ENCODE results near the gene LARGE1.

Gene LARGE1

GRCh38 chr22:33851821-33852384, 68.4 kb downstream of the LARGE1 start:
- no peak for DNase-seq

GRCh38 chr22:33851240-33851639, 69.0 kb downstream of the LARGE1 start:
- DNase-seq = no peak

- DNase-seq = no peak
Observed at GRCh38 chr22:33850724-33851123, 69.6 kb downstream of the LARGE1 start.

GRCh38 chr22:33850193-33850592, 70.1 kb downstream of the LARGE1 start:
- no peak for DNase-seq

- no peak for DNase-seq
Observed at GRCh38 chr22:33848251-33848650, 72.0 kb downstream of the LARGE1 start.

- DNase-seq = no peak
Observed at GRCh38 chr22:33844273-33844672, 76.0 kb downstream of the LARGE1 start.

GRCh38 chr22:33842421-33843094, 77.7 kb downstream of the LARGE1 start:
- DNase-seq = no peak

- DNase-seq = no peak
Observed at GRCh38 chr22:33842006-33842354, 78.3 kb downstream of the LARGE1 start.

GRCh38 chr22:33841281-33842005, 78.8 kb downstream of the LARGE1 start:
- DNase-seq = no peak

- no peak for DNase-seq
Observed at GRCh38 chr22:33838644-33839043, 81.6 kb downstream of the LARGE1 start.

GRCh38 chr22:33837826-33838225, 82.5 kb downstream of the LARGE1 start:
- DNase-seq = no peak

GRCh38 chr22:33835265-33835664, 85.0 kb downstream of the LARGE1 start:
- no peak for DNase-seq

- no peak for DNase-seq
Observed at GRCh38 chr22:33832558-33833151, 87.6 kb downstream of the LARGE1 start.

GRCh38 chr22:33831651-33832050, 88.6 kb downstream of the LARGE1 start:
- DNase-seq = no peak

- no peak for DNase-seq
Observed at GRCh38 chr22:33831207-33831606, 89.1 kb downstream of the LARGE1 start.

GRCh38 chr22:33829546-33830280, 90.6 kb downstream of the LARGE1 start:
- no peak for DNase-seq

- no peak for DNase-seq
Observed at GRCh38 chr22:33828302-33828701, 92.0 kb downstream of the LARGE1 start.

- no peak for DNase-seq
Observed at GRCh38 chr22:33825761-33826160, 94.5 kb downstream of the LARGE1 start.

GRCh38 chr22:33823552-33823951, 96.7 kb downstream of the LARGE1 start:
- no peak for DNase-seq

GRCh38 chr22:33821290-33821689, 99.0 kb downstream of the LARGE1 start:
- no peak for DNase-seq

GRCh38 chr22:33819743-33820142, 100.5 kb downstream of the LARGE1 start:
- DNase-seq = no peak

- DNase-seq = no peak
Observed at GRCh38 chr22:33817512-33818127, 102.7 kb downstream of the LARGE1 start.

Data from SIG-M5 (cell line).